CD4-positive, alpha-beta memory T cell (primary cell): ENCODE results near the gene EPB41. TPM values are rescaled to one million over a fixed set of nuclear protein-coding genes. Genes with fewer than 3 reads are reported as not detected.

ENCODE experiments used
- CTCF ChIA-PET: fragments of 350-600 bp; sonication (Branson Sonifier 250); formaldehyde crosslinking; loops from one replicate; lab custom pipeline; 2021; ENCODE audit warnings: inconsistent platforms; ENCODE audit not compliant: partially characterized antibody; lab: Charles Lee
- POLR2A ChIA-PET: fragments of 350-600 bp; sonication (Branson Sonifier 250); formaldehyde crosslinking; loops from one replicate; lab custom pipeline; 2021; ENCODE audit not compliant: partially characterized antibody; lab: Charles Lee
- DNase-seq, 5 donors: peaks; one replicate each; pipeline versions ENCODE4 v3.0.0 to v3.0.0-alpha.2; 2020 to 2022; ENCODE audit warnings: mixed read lengths in 1 of 5
- H3K27ac ChIP-seq: one replicate; pipeline ENCODE4 v1.7.0; 2013; ENCODE audit warnings: low read depth, low read length
- H3K27me3 ChIP-seq: 2 replicates; pipeline ENCODE4 v1.7.0; 2013; ENCODE audit warnings: mild to moderate bottlenecking, low read length, moderate library complexity; ENCODE audit not compliant: insufficient read depth
- H3K36me3 ChIP-seq: 2 replicates; pipeline ENCODE4 v1.7.0; 2013; ENCODE audit warnings: mild to moderate bottlenecking, low read length, moderate library complexity; ENCODE audit not compliant: insufficient read depth
- H3K4me1 ChIP-seq: 2 replicates; pipeline ENCODE4 v1.7.0; 2013; ENCODE audit warnings: mild to moderate bottlenecking, low read length, moderate library complexity; ENCODE audit not compliant: insufficient read depth
- H3K4me3 ChIP-seq, 2 donors: one replicate each; pipeline ENCODE4 v1.7.0; 2013; ENCODE audit warnings: low read length in 2 of 2, mild to moderate bottlenecking in 1 of 2
- H3K9me3 ChIP-seq, 2 donors: one replicate each; pipeline ENCODE4 v1.7.0; 2013; ENCODE audit warnings: low read length in 2 of 2, control low read depth in 1 of 2; ENCODE audit not compliant: control insufficient read depth in 1 of 2
- H3K27ac Mint-ChIP-seq, 7 donors: one replicate each; pipeline ENCODE4 v1.8.0; 2020 to 2021; ENCODE audit warnings: mixed read lengths in 7 of 7, mild to moderate bottlenecking in 6 of 7, inconsistent platforms in 3 of 7, moderate library complexity in 3 of 7
- H3K27me3 Mint-ChIP-seq, 2 donors: one replicate each; pipeline ENCODE4 v1.8.0; 2020 to 2021; ENCODE audit warnings: mixed read lengths in 2 of 2
- H3K36me3 Mint-ChIP-seq, 2 donors: one replicate each; pipeline ENCODE4 v1.8.0; 2020 to 2021; ENCODE audit warnings: mixed read lengths in 2 of 2, inconsistent platforms in 1 of 2, mild to moderate bottlenecking in 1 of 2
- H3K4me1 Mint-ChIP-seq, 4 donors: one replicate each; pipeline ENCODE4 v1.8.0; 2020 to 2021; ENCODE audit warnings: mixed read lengths in 4 of 4, mild to moderate bottlenecking in 1 of 4
- H3K4me3 Mint-ChIP-seq, 8 donors: one replicate each; pipeline ENCODE4 v1.8.0; 2020 to 2021; ENCODE audit warnings: mixed read lengths in 8 of 8, mild to moderate bottlenecking in 7 of 8, moderate library complexity in 6 of 8, inconsistent platforms in 3 of 8
- H3K9me3 Mint-ChIP-seq, 8 donors: one replicate each; pipeline ENCODE4 v1.8.0; 2020 to 2021; ENCODE audit warnings: mixed read lengths in 8 of 8, mild to moderate bottlenecking in 5 of 8, inconsistent platforms in 3 of 8, moderate library complexity in 1 of 8
- intact Hi-C: fragments of 100-400 bp; cut with micrococcal nuclease; formaldehyde crosslinking; loops from one replicate; pipeline ENCODE4 v1.15.1; 2023
- polyA plus RNA-seq, 2 donors: library from polyadenylated mRNA; unstranded; fragments of 300-500 nt; fragmentation: Illumina TruSeq; gene quantifications; one replicate each; pipeline ENCODE4 v1.2.3, GENCODE V29; 2021
- total RNA-seq, 2 experiments: library from RNA; stranded (reverse); gene quantifications; one replicate each; pipeline ENCODE4 v1.2.3, GENCODE V29; 2021

The EPB41 gene
- total and polyA plus RNA-seq, 4 experiments from 2014 or later = 56.1 to 321 (median 213) TPM

- intact Hi-C loops = no loop called here
- ChIA-PET POLR2A (interaction anchor here (0.6 to 2.4 kb wide), 6 partner anchors 11 to 396 kb away, joined by 3 to 7 read pairs (median 3); partner anchors contain the start of gene EPB41), CTCF (interaction anchor here (0.9 to 5.2 kb wide), 4 partner anchors 9 to 130 kb away, joined by 3 to 22 read pairs (median 5); partner anchors contain the start of gene EPB41)
- peaks cover 4 to 12% of the 10 kb centered on the region in 2 donors for H3K36me3 Mint-ChIP-seq
- no peaks in the 10 kb centered on the region for H3K9me3 ChIP-seq
- H3K27ac Mint-ChIP-seq = peak overlapping the region in 1 of 7 donors; percentile 13
- peaks cover 0 to 3% (median 0%) of the 10 kb centered on the region in 8 donors for H3K9me3 Mint-ChIP-seq
- DNase-seq = no peak
- H3K27me3 Mint-ChIP-seq = no peaks in the 10 kb centered on the region
- peaks cover 20 to 30% (median 25%) of the 10 kb centered on the region in 4 donors for H3K4me1 Mint-ChIP-seq
- H3K4me3 ChIP-seq = no peak overlapping the region
- peaks cover 24% of the 10 kb centered on the region for H3K4me1 ChIP-seq
- H3K4me3 Mint-ChIP-seq = peak overlapping the region in 1 of 8 donors; percentile 14
- no peak overlapping the region for H3K27ac ChIP-seq
- no peaks in the 10 kb centered on the region for H3K36me3 ChIP-seq
- H3K27me3 ChIP-seq = no peaks in the 10 kb centered on the region
Observed at GRCh38 chr1:28902738-28903137, 11.6 kb upstream of the EPB41 start.

GRCh38 chr1:28905921-28906666 is 8.3 kb upstream of the EPB41 start:
- ChIA-PET CTCF (interaction anchor here (1.0 kb wide), 1 partner anchor 13 kb away, joined by 4 read pairs; no protein-coding TSS in a partner anchor), POLR2A (interaction anchor here (0.9 kb wide), 1 partner anchor 18 kb away, joined by 3 read pairs; no protein-coding TSS in a partner anchor)
- Mint-ChIP-seq H3K4me1 (peaks cover 5 to 12% (median 9%) of the 10 kb centered on the region in 4 donors), H3K27ac (peak overlapping the region in 1 of 7 donors; percentile 18), H3K4me3 (no peak overlapping the region), H3K9me3 (peaks cover 0 to 3% (median 0%) of the 10 kb centered on the region in 8 donors), H3K36me3 (peaks cover 4 to 12% of the 10 kb centered on the region in 2 donors), H3K27me3 (no peaks in the 10 kb centered on the region)
- Histone ChIP-seq H3K9me3 (no peaks in the 10 kb centered on the region), H3K27ac (no peak overlapping the region), H3K4me1 (peaks cover 4% of the 10 kb centered on the region), H3K27me3 (no peaks in the 10 kb centered on the region), H3K36me3 (no peaks in the 10 kb centered on the region), H3K4me3 (no peak overlapping the region)
- intact Hi-C loops = no loop called here
- no peak for DNase-seq

GRCh38 chr1:28909198-28909597 is 5.2 kb upstream of the EPB41 start:
- intact Hi-C loops = no loop called here
- H3K36me3 Mint-ChIP-seq = peaks cover 3 to 4% of the 10 kb centered on the region in 2 donors
- no peak overlapping the region for H3K27ac Mint-ChIP-seq
- H3K4me1 ChIP-seq = peaks cover 13% of the 10 kb centered on the region
- H3K27ac ChIP-seq = no peak overlapping the region
- no peak overlapping the region for H3K4me3 Mint-ChIP-seq
- no peak overlapping the region for H3K4me3 ChIP-seq
- no peak for DNase-seq
- CTCF ChIA-PET = interaction anchor here (0.7 to 1.6 kb wide), 2 partner anchors 9 to 473 kb away, joined by 3 to 7 read pairs; no protein-coding TSS in a partner anchor
- H3K9me3 ChIP-seq = no peaks in the 10 kb centered on the region
- no peaks in the 10 kb centered on the region for H3K36me3 ChIP-seq
- no peaks in the 10 kb centered on the region for H3K27me3 ChIP-seq
- POLR2A ChIA-PET = interaction anchor here (0.5 to 0.6 kb wide), 2 partner anchors 173 to 180 kb away, joined by 3 read pairs; no protein-coding TSS in a partner anchor
- H3K27me3 Mint-ChIP-seq = no peaks in the 10 kb centered on the region
- H3K4me1 Mint-ChIP-seq = peaks cover 11 to 14% (median 12%) of the 10 kb centered on the region in 4 donors
- H3K9me3 Mint-ChIP-seq = peaks cover 0 to 2% (median 0%) of the 10 kb centered on the region in 8 donors

- H3K4me3 Mint-ChIP-seq = no peak overlapping the region
- no peak overlapping the region for H3K27ac ChIP-seq
- H3K36me3 ChIP-seq = no peaks in the 10 kb centered on the region
- CTCF ChIA-PET = interaction anchor here (1.3 kb wide), 1 partner anchor 125 kb away, joined by 5 read pairs; no protein-coding TSS in a partner anchor
- no peak for DNase-seq
- H3K27ac Mint-ChIP-seq = peak overlapping the region; percentile 12 to 81 (median 66)
- H3K9me3 Mint-ChIP-seq = peaks cover 0 to 3% (median 0%) of the 10 kb centered on the region in 8 donors
- peaks cover 13% of the 10 kb centered on the region for H3K4me1 ChIP-seq
- intact Hi-C loops = no loop called here
- H3K27me3 Mint-ChIP-seq = no peaks in the 10 kb centered on the region
- no peaks in the 10 kb centered on the region for H3K9me3 ChIP-seq
- POLR2A ChIA-PET = interaction anchor here (0.6 kb wide), 1 partner anchor 279 kb away, joined by 3 read pairs; no protein-coding TSS in a partner anchor
- peaks cover 1 to 11% of the 10 kb centered on the region in 2 donors for H3K36me3 Mint-ChIP-seq
- H3K4me1 Mint-ChIP-seq = peaks cover 9 to 23% (median 13%) of the 10 kb centered on the region in 4 donors
- no peak overlapping the region for H3K4me3 ChIP-seq
- no peaks in the 10 kb centered on the region for H3K27me3 ChIP-seq
Observed at GRCh38 chr1:28910379-28911115, 3.8 kb upstream of the EPB41 start.

- H3K4me3 ChIP-seq = peak overlapping the region; percentile 20 to 90
- peak overlapping the region; percentile 90 to 96 (median 95) for H3K27ac Mint-ChIP-seq
- H3K4me3 Mint-ChIP-seq = peak overlapping the region; percentile 85 to 99 (median 88)
- ChIA-PET POLR2A (interaction anchor here (0.9 to 4.2 kb wide), 31 partner anchors 11 to 1188 kb away, joined by 3 to 101 read pairs (median 5); partner anchors contain the start of genes FAM76A, RNU11, SRSF4 and TAF12), CTCF (interaction anchor here (1.0 to 3.0 kb wide), 10 partner anchors 12 to 119 kb away, joined by 3 to 22 read pairs (median 7); no protein-coding TSS in a partner anchor)
- no peaks in the 10 kb centered on the region for H3K27me3 Mint-ChIP-seq
- H3K4me1 Mint-ChIP-seq = peaks cover 30 to 50% (median 37%) of the 10 kb centered on the region in 4 donors
- H3K9me3 Mint-ChIP-seq = peaks cover 0 to 3% (median 0%) of the 10 kb centered on the region in 8 donors
- peak overlapping the region; percentile 65 for H3K27ac ChIP-seq
- no peaks in the 10 kb centered on the region for H3K9me3 ChIP-seq
- peaks cover 9 to 17% of the 10 kb centered on the region in 2 donors for H3K36me3 Mint-ChIP-seq
- no peak for DNase-seq
- intact Hi-C loops = loop anchor here (1.0 kb wide), 2 partner anchors 13 to 27 kb away; no protein-coding TSS in a partner anchor
- H3K27me3 ChIP-seq = no peaks in the 10 kb centered on the region
- H3K4me1 ChIP-seq = peaks cover 44% of the 10 kb centered on the region
- no peaks in the 10 kb centered on the region for H3K36me3 ChIP-seq
Observed at GRCh38 chr1:28913786-28914227, 562 bp upstream of the EPB41 start.

GRCh38 chr1:28915031-28915895 is 894 bp downstream of the EPB41 start:
- peak; percentile 49 to 64 (median 60) for DNase-seq
- Histone ChIP-seq H3K27ac (peak overlapping the region; percentile 65), H3K27me3 (no peaks in the 10 kb centered on the region), H3K4me3 (peak overlapping the region; percentile 83 to 90), H3K36me3 (no peaks in the 10 kb centered on the region), H3K4me1 (peaks cover 58% of the 10 kb centered on the region), H3K9me3 (no peaks in the 10 kb centered on the region)
- Mint-ChIP-seq H3K4me3 (peak overlapping the region; percentile 98 to 99 (median 99)), H3K4me1 (peaks cover 39 to 63% (median 48%) of the 10 kb centered on the region in 4 donors), H3K27ac (peak overlapping the region; percentile 93 to 98 (median 96)), H3K36me3 (peaks cover 9 to 17% of the 10 kb centered on the region in 2 donors), H3K9me3 (peaks cover 0 to 3% (median 0%) of the 10 kb centered on the region in 8 donors), H3K27me3 (no peaks in the 10 kb centered on the region)
- CTCF ChIA-PET = interaction anchor here (0.6 to 3.0 kb wide), 7 partner anchors 12 to 117 kb away, joined by 3 to 14 read pairs (median 4); no protein-coding TSS in a partner anchor
- POLR2A ChIA-PET = interaction anchor here (0.9 to 4.2 kb wide), 24 partner anchors 10 to 334 kb away, joined by 3 to 101 read pairs (median 6); partner anchors contain the start of genes RNU11, SRSF4 and TAF12
- intact Hi-C loops = loop anchor here (5.0 kb wide), 1 partner anchor 37 kb away; no protein-coding TSS in a partner anchor
